Upper lobe of left lung (tissue), 6 donors: ENCODE measurements around the gene MVD. TPM values are rescaled to one million over a fixed set of nuclear protein-coding genes. Genes with fewer than 3 reads are reported as not detected.

Experiments used
- ATAC-seq, 2 donors: fragments of 200-7000 bp; cut with Tn5 transposase; one replicate each; pipeline ENCODE4 v1.9.1; 2022; ENCODE audit warnings: mild to moderate bottlenecking in 2 of 2, moderate library complexity in 2 of 2; ENCODE audit not compliant: low FRiP score in 2 of 2
- DNase-seq, 2 donors: peaks; one replicate each; pipeline ENCODE4 v3.0.0-alpha.2; 2019 to 2020
- H3K27ac ChIP-seq, 4 donors: fragments of 200-600 bp; sonication (generic); one replicate each; pipeline ENCODE4 v1.5.1; 2016 to 2019
- H3K27me3 ChIP-seq, 4 donors: fragments of 200-600 bp; sonication (generic); one replicate each; pipeline ENCODE4 v1.5.1; 2017 to 2019
- H3K36me3 ChIP-seq, 4 donors: fragments of 200-600 bp; sonication (generic); one replicate each; pipeline ENCODE4 v1.5.1; 2016 to 2019
- H3K4me1 ChIP-seq, 4 donors: fragments of 200-600 bp; sonication (generic); one replicate each; pipeline ENCODE4 v1.5.1; 2018 to 2019
- H3K4me3 ChIP-seq, 4 donors: fragments of 200-600 bp; sonication (generic); one replicate each; pipeline ENCODE4 v1.5.1; 2017 to 2019; ENCODE audit warnings: mild to moderate bottlenecking in 2 of 4, moderate library complexity in 1 of 4
- H3K9me3 ChIP-seq, 4 donors: fragments of 200-600 bp; sonication (generic); one replicate each; pipeline ENCODE4 v1.5.1; 2018 to 2019
- EP300 ChIP-seq, 4 donors: sonication (generic); formaldehyde crosslinking; IDR thresholded peaks; one replicate each; pipeline ENCODE4 v1.5.1; 2017; ENCODE audit warnings: antibody characterized with exemption in 4 of 4, control low read depth in 2 of 4
- POLR2A ChIP-seq, 4 donors: fragments of 450-650 bp; IDR thresholded peaks; one replicate each; pipeline ENCODE4 v1.5.1; 2016 to 2017; ENCODE audit warnings: antibody characterized with exemption in 4 of 4, mild to moderate bottlenecking in 2 of 4
- POLR2AphosphoS5 ChIP-seq, 2 donors: sonication (generic); formaldehyde crosslinking; IDR thresholded peaks; one replicate each; pipeline ENCODE4 v1.5.1; 2017; ENCODE audit warnings: antibody characterized with exemption in 2 of 2
- whole genome bisulfite sequencing, 2 donors: methylation state at CpG; one replicate each; pipeline ENCODE4 v1.1.5; 2017 to 2018; 5-methylcytosine and 5-hydroxymethylcytosine counted together
- total RNA-seq, 6 donors: library from RNA; depleted of rRNA in 4 of 6; stranded (reverse); fragments of >200 nt in 4 of 6; gene quantifications; one replicate each; pipeline versions ENCODE4 v1.1.0 to v1.2.1, GENCODE V29; 2016 to 2021
- TF ChIP-seq, protein P1 (sequence below), 6 experiments: fragments of 450-650 bp in 4 of 6; fragments of 200-600 bp in 2 of 6; sonication (generic) in 2 of 6; IDR thresholded peaks; one replicate each; pipeline ENCODE4 v1.5.1; 2016 to 2019; ENCODE audit warnings: antibody characterized with exemption in 6 of 6
- donor health status: DM: no; HTN: no; CAD: no; lungs with moderate emphysema.
- donor health status: DM: no; HTN: yes; CAD: no; lungs with severe emphysema.

MVD gene
- total RNA-seq, 6 donors from 2014 or later = 38.1 to 114 (median 90.5) TPM

DNA sequence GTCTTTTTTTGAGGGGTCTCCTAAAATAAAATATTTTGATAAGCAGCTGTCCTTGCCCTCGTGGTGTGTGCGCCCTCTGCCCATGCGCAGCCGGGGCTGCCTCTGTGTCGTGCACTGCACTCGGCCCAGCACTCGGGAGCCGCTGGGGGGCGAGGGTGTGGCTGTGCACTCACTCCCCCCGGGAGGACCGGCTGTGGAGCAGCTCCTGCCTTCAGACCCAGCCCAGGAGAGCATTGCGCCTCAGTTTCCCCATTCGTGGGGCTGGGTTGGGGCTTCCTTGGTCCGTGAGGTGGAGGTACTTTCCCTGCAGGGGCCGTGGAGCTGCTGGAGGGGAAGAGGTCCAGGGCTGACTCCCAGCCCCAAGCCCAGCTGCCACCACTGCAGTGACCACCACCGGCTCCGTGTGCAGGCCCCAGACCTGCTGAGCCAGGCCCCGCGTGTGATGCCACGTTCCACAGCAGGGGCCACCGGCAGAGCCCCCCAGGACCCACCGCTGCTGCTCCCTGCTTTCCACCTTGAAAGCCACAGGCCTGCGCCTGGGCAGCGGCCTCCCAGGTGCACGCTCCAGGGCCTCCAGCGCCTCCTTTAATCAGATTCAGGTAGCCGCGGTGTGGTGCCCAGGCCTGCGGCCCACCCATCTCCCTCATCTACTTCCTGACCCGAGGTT lies 30.8 kb downstream of the MVD start:
- ATAC-seq (no peak), DNase-seq (peak in 1 of 2 donors; percentile 82)
- H3K4me3 ChIP-seq = no peak overlapping the region
- peaks cover 21 to 62% (median 55%) of the 10 kb centered on the region in 4 donors for H3K36me3 ChIP-seq
- H3K27me3 ChIP-seq = no peaks in the 10 kb centered on the region
- H3K4me1 ChIP-seq = peaks cover 11 to 21% (median 18%) of the 10 kb centered on the region in 4 donors
- TF ChIP-seq, protein P1, sequence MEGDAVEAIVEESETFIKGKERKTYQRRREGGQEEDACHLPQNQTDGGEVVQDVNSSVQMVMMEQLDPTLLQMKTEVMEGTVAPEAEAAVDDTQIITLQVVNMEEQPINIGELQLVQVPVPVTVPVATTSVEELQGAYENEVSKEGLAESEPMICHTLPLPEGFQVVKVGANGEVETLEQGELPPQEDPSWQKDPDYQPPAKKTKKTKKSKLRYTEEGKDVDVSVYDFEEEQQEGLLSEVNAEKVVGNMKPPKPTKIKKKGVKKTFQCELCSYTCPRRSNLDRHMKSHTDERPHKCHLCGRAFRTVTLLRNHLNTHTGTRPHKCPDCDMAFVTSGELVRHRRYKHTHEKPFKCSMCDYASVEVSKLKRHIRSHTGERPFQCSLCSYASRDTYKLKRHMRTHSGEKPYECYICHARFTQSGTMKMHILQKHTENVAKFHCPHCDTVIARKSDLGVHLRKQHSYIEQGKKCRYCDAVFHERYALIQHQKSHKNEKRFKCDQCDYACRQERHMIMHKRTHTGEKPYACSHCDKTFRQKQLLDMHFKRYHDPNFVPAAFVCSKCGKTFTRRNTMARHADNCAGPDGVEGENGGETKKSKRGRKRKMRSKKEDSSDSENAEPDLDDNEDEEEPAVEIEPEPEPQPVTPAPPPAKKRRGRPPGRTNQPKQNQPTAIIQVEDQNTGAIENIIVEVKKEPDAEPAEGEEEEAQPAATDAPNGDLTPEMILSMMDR (IDR thresholded peaks at IDR 0.05) = no peak
- TF ChIP-seq POLR2AphosphoS5 (IDR thresholded peaks at IDR 0.05) = no peak
- no peak for TF ChIP-seq EP300 (IDR thresholded peaks at IDR 0.05)
- TF ChIP-seq POLR2A (IDR thresholded peaks at IDR 0.05) = no peak
- no peaks in the 10 kb centered on the region for H3K9me3 ChIP-seq
- no peak overlapping the region for H3K27ac ChIP-seq
- 92 to 94% methylated on average over 14 to 24 of the region's 30 CpGs for WGBS, 2 donors

DNA sequence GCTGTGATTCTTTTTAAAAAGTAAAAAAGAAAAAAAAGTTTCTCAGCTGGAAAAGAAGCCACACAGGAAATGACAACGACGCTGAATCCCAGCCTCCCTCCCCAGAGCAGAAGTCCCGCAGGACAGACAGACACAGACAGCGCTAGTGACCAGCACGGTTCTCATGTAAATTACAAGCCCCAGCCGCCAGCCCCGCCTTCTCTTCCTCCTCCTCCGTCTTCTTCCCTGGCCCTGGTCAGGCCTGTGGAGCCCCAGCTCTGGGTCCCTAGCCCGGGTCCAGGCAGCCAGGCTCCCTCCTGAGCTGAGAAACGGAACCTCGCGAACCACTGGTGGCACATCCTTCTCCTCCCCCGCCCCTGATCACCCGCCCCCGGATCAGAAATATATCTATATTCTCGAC lies 31.5 kb downstream of the MVD start:
- H3K27ac ChIP-seq = no peak overlapping the region
- TF ChIP-seq POLR2AphosphoS5 (IDR thresholded peaks at IDR 0.05) (no peak), POLR2A (IDR thresholded peaks at IDR 0.05) (no peak), EP300 (IDR thresholded peaks at IDR 0.05) (no peak)
- TF ChIP-seq, protein P1 (IDR thresholded peaks at IDR 0.05) = no peak
- H3K36me3 ChIP-seq = peaks cover 22 to 67% (median 57%) of the 10 kb centered on the region in 4 donors
- DNase-seq (peak in 1 of 2 donors; percentile 52), ATAC-seq (no peak)
- H3K9me3 ChIP-seq = no peaks in the 10 kb centered on the region
- peaks cover 11 to 21% (median 18%) of the 10 kb centered on the region in 4 donors for H3K4me1 ChIP-seq
- 70 to 81% methylated on average over 16 of the region's 16 CpGs for WGBS, 2 donors
- H3K27me3 ChIP-seq = no peaks in the 10 kb centered on the region
- H3K4me3 ChIP-seq = no peak overlapping the region

DNA sequence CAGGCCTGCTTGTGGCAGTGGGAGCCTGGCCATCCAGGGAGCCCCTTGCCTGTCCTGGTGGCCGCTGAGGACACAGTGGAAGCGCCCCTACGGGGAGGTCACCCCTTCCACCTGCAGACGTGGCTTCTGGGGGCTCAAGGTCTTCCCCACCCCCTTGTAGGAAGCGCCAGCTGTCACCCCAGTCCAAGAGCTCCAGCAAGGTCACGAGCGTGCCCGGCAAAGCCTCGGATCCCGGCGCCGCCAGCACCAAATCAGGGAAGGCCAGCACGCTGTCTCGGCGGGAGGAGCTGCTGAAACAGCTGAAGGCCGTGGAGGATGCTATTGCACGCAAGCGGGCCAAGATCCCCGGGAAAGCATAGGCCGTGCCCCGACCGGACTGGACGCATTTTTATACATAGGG lies 31.9 kb downstream of the MVD start:
- WGBS, 2 donors = 95 to 96% methylated on average over 18 to 21 of the region's 23 CpGs
- H3K4me1 ChIP-seq = peaks cover 11 to 21% (median 18%) of the 10 kb centered on the region in 4 donors
- no peaks in the 10 kb centered on the region for H3K27me3 ChIP-seq
- no peak for ATAC-seq
- TF ChIP-seq POLR2A (IDR thresholded peaks at IDR 0.05) = no peak
- TF ChIP-seq, protein P1 (IDR thresholded peaks at IDR 0.05) = no peak
- no peak for TF ChIP-seq POLR2AphosphoS5 (IDR thresholded peaks at IDR 0.05)
- no peak for TF ChIP-seq EP300 (IDR thresholded peaks at IDR 0.05)
- no peak overlapping the region for H3K4me3 ChIP-seq
- no peaks in the 10 kb centered on the region for H3K9me3 ChIP-seq
- peaks cover 22 to 72% (median 58%) of the 10 kb centered on the region in 4 donors for H3K36me3 ChIP-seq
- H3K27ac ChIP-seq = no peak overlapping the region
- peak in 1 of 2 donors; percentile 65 for DNase-seq

DNA sequence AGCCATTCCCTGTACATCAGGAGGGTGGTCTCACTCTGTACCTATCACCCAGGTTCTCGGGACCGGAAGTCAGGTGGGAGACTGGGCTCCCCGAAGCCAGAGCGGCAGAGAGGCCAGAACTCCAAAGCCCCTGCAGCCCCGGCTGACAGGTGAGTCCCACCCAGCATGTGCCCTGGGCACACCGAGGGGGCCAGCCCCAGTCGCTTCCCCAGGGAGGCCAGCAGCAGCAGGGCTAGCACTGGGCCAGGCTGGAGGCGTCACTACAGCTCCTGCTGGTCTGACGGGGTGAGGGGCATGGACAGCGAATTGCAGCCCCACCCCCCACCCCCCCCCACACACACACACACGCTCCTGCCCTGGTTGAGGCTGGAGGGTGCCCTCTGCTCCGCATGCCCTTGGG lies 32.5 kb downstream of the MVD start:
- 91 to 97% methylated on average over 6 to 11 of the region's 12 CpGs for whole genome bisulfite sequencing, 2 donors
- Histone ChIP-seq H3K9me3 (no peaks in the 10 kb centered on the region), H3K4me3 (no peak overlapping the region), H3K27ac (no peak overlapping the region), H3K36me3 (peaks cover 22 to 75% (median 61%) of the 10 kb centered on the region in 4 donors), H3K27me3 (no peaks in the 10 kb centered on the region), H3K4me1 (peaks cover 11 to 21% (median 16%) of the 10 kb centered on the region in 4 donors)
- ATAC-seq = no peak
- DNase-seq = peak in 1 of 2 donors; percentile 51
- TF ChIP-seq EP300 (IDR thresholded peaks at IDR 0.05) (no peak), POLR2AphosphoS5 (IDR thresholded peaks at IDR 0.05) (no peak), POLR2A (IDR thresholded peaks at IDR 0.05) (no peak)
- TF ChIP-seq, protein P1 (IDR thresholded peaks at IDR 0.05) = no peak
